Endothelial cell of umbilical vein (primary cell): ENCODE results near the gene SCRN1. TPM values are rescaled to one million over a fixed set of nuclear protein-coding genes. Genes with fewer than 3 reads are reported as not detected.

ENCODE experiments used
- BruUV-seq: library from RNA; stranded (reverse); fragments of 400-500 nt; replicated peaks from 2 replicates; lab custom pipeline; 2021; lab: Mats Ljungman, UMichigan
- CTCF ChIA-PET: fragments of 300-600, 350-600 bp; sonication (Branson Sonifier 250); formaldehyde crosslinking; loops from one replicate; lab custom pipeline; 2021; ENCODE audit warnings: antibody characterized with exemption, inconsistent platforms; lab: Charles Lee
- POLR2A ChIA-PET: fragments of 300-600, 350-600 bp; sonication (Branson Sonifier 250); formaldehyde crosslinking; loops from one replicate; lab custom pipeline; 2021; ENCODE audit warnings: antibody characterized with exemption, inconsistent platforms; lab: Charles Lee
- DNase-seq: peaks from one replicate; pipeline ENCODE4 v3.0.0-alpha.2; 2011; ENCODE audit warnings: low read depth, low spot score
- FAIRE-seq: peaks from 2 replicates; lab custom pipeline; 2011; peaks lifted over from hg19 to GRCh38; lab: Jason Lieb, UNC
- H2AFZ ChIP-seq: 2 replicates; pipeline ENCODE4 v1.6.0; 2012; ENCODE audit warnings: low read depth, low read length, control low read depth, inconsistent platforms
- H3K27ac ChIP-seq: 2 replicates; pipeline ENCODE4 v1.5.1; 2011; ENCODE audit warnings: low read depth, mild to moderate bottlenecking, control low read depth, low read length, moderate library complexity; ENCODE audit not compliant: insufficient read depth
- H3K27me3 ChIP-seq, 2 experiments: 2 replicates each; pipeline versions ENCODE4 v1.6.0 to v1.6.1; 2011; ENCODE audit warnings: low read length in 2 of 2, mixed read lengths in 1 of 2; ENCODE audit not compliant: control insufficient read depth in 2 of 2, insufficient read depth in 2 of 2
- H3K36me3 ChIP-seq, 2 experiments: 2 replicates in 1 of 2; 3 replicates in 1 of 2; pipeline ENCODE4 v1.5.1; 2011; ENCODE audit warnings: low read length in 2 of 2, mild to moderate bottlenecking in 1 of 2, moderate library complexity in 1 of 2; ENCODE audit not compliant: control insufficient read depth in 2 of 2, insufficient read depth in 2 of 2; ENCODE audit errors: extremely low read depth in 1 of 2
- H3K4me1 ChIP-seq: 3 replicates; pipeline ENCODE4 v1.5.1; 2011; ENCODE audit warnings: mild to moderate bottlenecking, low read length; ENCODE audit not compliant: control insufficient read depth, insufficient read depth; ENCODE audit errors: extremely low read depth
- H3K4me2 ChIP-seq: 2 replicates; pipeline ENCODE4 v1.6.1; 2011; ENCODE audit warnings: low read length, control low read depth, mixed read lengths; ENCODE audit not compliant: insufficient read depth
- H3K4me3 ChIP-seq, 3 experiments: fragments of 200-600 bp in 1 of 3; sonication (generic), shearing (Covaris generic) in 1 of 3; replicated peaks in 1 of 3; 2 replicates each; pipeline ENCODE4 v1.5.1; 2011 to 2016; ENCODE audit warnings: control low read depth in 3 of 3, low read length in 3 of 3, mild to moderate bottlenecking in 2 of 3, inconsistent platforms in 1 of 3, low read depth in 1 of 3, moderate library complexity in 1 of 3; ENCODE audit not compliant: insufficient read depth in 1 of 3
- H3K79me2 ChIP-seq: 2 replicates; pipeline ENCODE4 v1.6.0; 2012; ENCODE audit warnings: low read length, inconsistent platforms; ENCODE audit not compliant: control insufficient read depth, insufficient read depth
- H3K9ac ChIP-seq: replicated peaks from 2 replicates; pipeline ENCODE3; 2011; ENCODE audit warnings: low read length, control low read depth; ENCODE audit not compliant: insufficient read depth; ENCODE audit errors: extremely low read depth
- H3K9me1 ChIP-seq: replicated peaks from 3 replicates; pipeline ENCODE4 v1.6.0; 2011; ENCODE audit warnings: mild to moderate bottlenecking, low read length; ENCODE audit not compliant: control insufficient read depth, insufficient read depth; ENCODE audit errors: extremely low read depth
- H3K9me3 ChIP-seq: replicated peaks from 2 replicates; pipeline ENCODE4 v1.5.1; 2012; ENCODE audit warnings: low read length, inconsistent platforms; ENCODE audit not compliant: control insufficient read depth, insufficient read depth
- H4K20me1 ChIP-seq: replicated peaks from 2 replicates; pipeline ENCODE3; 2011; ENCODE audit warnings: mild to moderate bottlenecking, low read length; ENCODE audit not compliant: control insufficient read depth, insufficient read depth; ENCODE audit errors: extremely low read depth
- EZH2 ChIP-seq: IDR thresholded peaks from 2 replicates; pipeline ENCODE4 v1.6.1; 2012; ENCODE audit warnings: borderline replicate concordance, low read depth, mild to moderate bottlenecking, moderate library complexity, low read length, inconsistent platforms; ENCODE audit not compliant: severe bottlenecking
- FOS ChIP-seq: IDR thresholded peaks from 2 replicates; pipeline ENCODE4 v1.6.1; 2011; ENCODE audit warnings: mild to moderate bottlenecking, low read length, moderate library complexity, borderline replicate concordance; ENCODE audit not compliant: insufficient read depth
- GATA2 ChIP-seq: IDR thresholded peaks from 2 replicates; pipeline ENCODE4 v1.7.0; 2011; ENCODE audit warnings: low read depth, mild to moderate bottlenecking, moderate library complexity, mixed read lengths, low read length; ENCODE audit not compliant: insufficient read length, insufficient read depth
- JUN ChIP-seq: IDR thresholded peaks from 2 replicates; pipeline ENCODE4 v1.6.1; 2011; ENCODE audit warnings: borderline replicate concordance, low read depth; ENCODE audit not compliant: insufficient read length, insufficient read depth
- MYC ChIP-seq: IDR thresholded peaks from one replicate; pipeline ENCODE4 v1.6.1; 2011; ENCODE audit warnings: mild to moderate bottlenecking, low read depth, low read length
- POLR2A ChIP-seq: IDR thresholded peaks from 2 replicates; pipeline ENCODE4 v1.6.1; 2012; ENCODE audit warnings: low read depth, mild to moderate bottlenecking, control low read depth, low read length
- POLR2AphosphoS5 ChIP-seq: IDR thresholded peaks from 2 replicates; pipeline ENCODE4 v1.6.1; 2012; ENCODE audit warnings: low read depth, mild to moderate bottlenecking, control low read depth, low read length, moderate library complexity; ENCODE audit not compliant: insufficient read depth
- dilution Hi-C: fragments of 300-500 bp; cut with MboI; formaldehyde crosslinking; loops from one replicate; pipeline ENCODE4 v1.15.0; 2019; ENCODE audit warnings: low sequenced_read_pairs; ENCODE audit not compliant: extremely low pct_ligation_motif_present
- intact Hi-C: fragments of 100-400 bp; cut with micrococcal nuclease; formaldehyde crosslinking; loops from one replicate; pipeline ENCODE4 v1.10.0; 2022
- polyA plus RNA-seq, 4 experiments: library from polyadenylated mRNA; depleted of rRNA in 3 of 4; stranded (reverse) in 3 of 4; unstranded in 1 of 4; fragments of >200 nt; gene quantifications; 2 replicates each; pipeline versions ENCODE4 v1.2.1 to v1.2.3, GENCODE V29; 2011 to 2012; ENCODE audit warnings: missing spikeins in 1 of 4
- total RNA-seq: library from RNA; stranded (reverse); gene quantifications from 2 replicates; pipeline ENCODE4 v1.2.3, GENCODE V29; 2021
- TF ChIP-seq, protein P1 (sequence below), 2 donors: IDR thresholded peaks; 1 replicate in 1 of 2; 2 replicates in 1 of 2; pipeline ENCODE4 v1.5.1; 2011; ENCODE audit warnings: low read length in 2 of 2, mild to moderate bottlenecking in 2 of 2, moderate library complexity in 2 of 2, control low read depth in 1 of 2, inconsistent platforms in 1 of 2, low read depth in 1 of 2; ENCODE audit not compliant: insufficient read depth in 1 of 2; ENCODE audit errors: extremely low read depth in 1 of 2
- TF ChIP-seq, protein P2 (sequence below): IDR thresholded peaks from 2 replicates; pipeline ENCODE4 v1.6.1; 2011; ENCODE audit not compliant: insufficient read depth, insufficient read length

Gene SCRN1
- total and polyA plus RNA-seq, 2 donors (not counting 3 experiments of a cell fraction or from before 2014, with no cell fraction given), result 57.0 to 127 TPM

DNA sequence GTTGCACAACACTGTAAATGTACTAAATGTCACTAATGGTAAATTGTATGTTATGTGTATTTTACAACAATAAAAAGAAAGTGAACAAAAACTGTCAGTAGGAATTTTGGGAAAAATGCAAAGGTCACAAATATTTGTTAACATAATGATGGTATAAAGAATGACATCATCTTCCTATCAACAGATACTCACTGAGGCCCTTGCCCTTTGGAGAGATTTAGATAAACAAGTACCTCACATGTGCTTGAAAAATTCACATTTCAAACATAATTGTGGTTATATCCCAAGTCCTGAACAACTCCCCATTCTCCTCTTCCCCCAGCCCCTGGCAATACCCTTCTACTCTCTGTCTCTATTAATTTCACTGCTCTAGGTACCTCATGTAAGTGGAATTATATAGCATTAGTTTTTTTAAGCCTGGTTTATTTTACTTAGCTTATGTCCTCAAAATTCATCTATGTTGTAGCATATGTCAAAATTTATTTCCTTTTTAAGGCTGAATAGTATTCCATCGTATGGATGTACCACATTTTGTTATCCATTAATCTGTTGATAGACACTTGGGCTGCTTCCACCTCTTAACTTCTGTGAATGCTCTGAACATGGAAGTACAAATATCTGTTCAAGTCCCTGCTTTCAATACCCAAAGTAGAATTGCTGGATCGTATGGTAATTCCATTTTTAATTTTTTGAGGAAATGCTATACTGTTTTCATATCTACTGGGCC is 92.8 kb downstream of the SCRN1 start:
- Histone ChIP-seq H3K4me3 (no peak overlapping the region), H3K79me2 (no peaks in the 10 kb centered on the region), H3K27me3 (peaks cover 2 to 6% of the 10 kb centered on the region in 2 experiments), H4K20me1 (no peaks in the 10 kb centered on the region), H3K36me3 (no peaks in the 10 kb centered on the region), H3K4me2 (no peak overlapping the region), H3K9me3 (no peaks in the 10 kb centered on the region), H3K27ac (no peak overlapping the region), H3K9ac (no peak overlapping the region), H3K9me1 (no peaks in the 10 kb centered on the region), H2AFZ (no peak overlapping the region), H3K4me1 (no peaks in the 10 kb centered on the region)
- intact Hi-C loops, result no loop called here
- CTCF ChIA-PET, result interaction anchor here (0.9 kb wide), 1 partner anchor 12 kb away, joined by 3 read pairs; no protein-coding TSS in a partner anchor
- no TSS peak for BruUV-seq
- TF ChIP-seq, protein P1, sequence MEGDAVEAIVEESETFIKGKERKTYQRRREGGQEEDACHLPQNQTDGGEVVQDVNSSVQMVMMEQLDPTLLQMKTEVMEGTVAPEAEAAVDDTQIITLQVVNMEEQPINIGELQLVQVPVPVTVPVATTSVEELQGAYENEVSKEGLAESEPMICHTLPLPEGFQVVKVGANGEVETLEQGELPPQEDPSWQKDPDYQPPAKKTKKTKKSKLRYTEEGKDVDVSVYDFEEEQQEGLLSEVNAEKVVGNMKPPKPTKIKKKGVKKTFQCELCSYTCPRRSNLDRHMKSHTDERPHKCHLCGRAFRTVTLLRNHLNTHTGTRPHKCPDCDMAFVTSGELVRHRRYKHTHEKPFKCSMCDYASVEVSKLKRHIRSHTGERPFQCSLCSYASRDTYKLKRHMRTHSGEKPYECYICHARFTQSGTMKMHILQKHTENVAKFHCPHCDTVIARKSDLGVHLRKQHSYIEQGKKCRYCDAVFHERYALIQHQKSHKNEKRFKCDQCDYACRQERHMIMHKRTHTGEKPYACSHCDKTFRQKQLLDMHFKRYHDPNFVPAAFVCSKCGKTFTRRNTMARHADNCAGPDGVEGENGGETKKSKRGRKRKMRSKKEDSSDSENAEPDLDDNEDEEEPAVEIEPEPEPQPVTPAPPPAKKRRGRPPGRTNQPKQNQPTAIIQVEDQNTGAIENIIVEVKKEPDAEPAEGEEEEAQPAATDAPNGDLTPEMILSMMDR (IDR thresholded peaks at IDR 0.05; ENCODE audit: extremely low read depth in 1 of 2, insufficient read depth in 1 of 2, low read depth in 1 of 2, low read length in 2 of 2), result no peak
- FAIRE-seq (no peak), DNase-seq (no peak)
- POLR2A ChIA-PET, result no interaction called here
- dilution Hi-C loops, result no loop called here

DNA sequence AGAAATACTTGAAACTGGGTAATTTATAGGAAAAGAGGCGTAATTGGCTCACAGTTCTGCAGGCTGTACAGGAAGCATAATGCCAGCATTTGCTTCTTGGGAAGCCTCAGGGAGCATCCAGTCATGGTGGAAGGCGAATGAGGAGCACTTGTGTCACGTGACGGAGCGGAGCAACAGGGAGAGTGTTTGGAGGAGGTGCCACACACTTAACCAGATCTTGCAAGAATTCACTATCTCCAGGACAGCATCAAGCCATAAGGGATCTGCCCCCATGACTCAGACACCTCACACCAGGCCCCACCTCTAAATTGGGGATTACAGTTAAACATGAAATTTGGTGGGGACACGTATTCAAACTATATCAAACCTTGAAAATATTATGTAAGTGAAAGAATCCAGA is 94.0 kb downstream of the SCRN1 start:
- H4K20me1 ChIP-seq, result no peaks in the 10 kb centered on the region
- DNase-seq (no peak), FAIRE-seq (no peak)
- ChIA-PET POLR2A (no interaction called here), CTCF (interaction anchor here (2.3 kb wide), 1 partner anchor 25 kb away, joined by 6 read pairs; no protein-coding TSS in a partner anchor)
- no peak overlapping the region for H3K4me3 ChIP-seq
- intact Hi-C loops (no loop called here), dilution Hi-C loops (no loop called here)
- no peak overlapping the region for H3K9ac ChIP-seq
- no peak overlapping the region for H3K27ac ChIP-seq
- no peak overlapping the region for H3K4me2 ChIP-seq
- H3K9me3 ChIP-seq, result no peaks in the 10 kb centered on the region
- H3K79me2 ChIP-seq, result no peaks in the 10 kb centered on the region
- H3K36me3 ChIP-seq, result no peaks in the 10 kb centered on the region
- no peaks in the 10 kb centered on the region for H3K9me1 ChIP-seq
- TF ChIP-seq FOS (no peak), POLR2AphosphoS5 (no peak), JUN (no peak), EZH2 (no peak), GATA2 (no peak), POLR2A (no peak), MYC (no peak)
- TF ChIP-seq, protein P2, sequence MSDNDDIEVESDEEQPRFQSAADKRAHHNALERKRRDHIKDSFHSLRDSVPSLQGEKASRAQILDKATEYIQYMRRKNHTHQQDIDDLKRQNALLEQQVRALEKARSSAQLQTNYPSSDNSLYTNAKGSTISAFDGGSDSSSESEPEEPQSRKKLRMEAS, result no peak
- TF ChIP-seq, protein P1 (IDR thresholded peaks at IDR 0.05; ENCODE audit: extremely low read depth in 1 of 2, insufficient read depth in 1 of 2, low read depth in 1 of 2, low read length in 2 of 2), result no peak
- no peak overlapping the region for H2AFZ ChIP-seq
- BruUV-seq, result no TSS peak
- peaks cover 2 to 6% of the 10 kb centered on the region in 2 experiments for H3K27me3 ChIP-seq
- H3K4me1 ChIP-seq, result no peaks in the 10 kb centered on the region
